ENCODE results near the gene AGBL5.
A peak's percentile ranks its signal among the peaks of the same experiment; 100 is the strongest.

Gene AGBL5

DNA sequence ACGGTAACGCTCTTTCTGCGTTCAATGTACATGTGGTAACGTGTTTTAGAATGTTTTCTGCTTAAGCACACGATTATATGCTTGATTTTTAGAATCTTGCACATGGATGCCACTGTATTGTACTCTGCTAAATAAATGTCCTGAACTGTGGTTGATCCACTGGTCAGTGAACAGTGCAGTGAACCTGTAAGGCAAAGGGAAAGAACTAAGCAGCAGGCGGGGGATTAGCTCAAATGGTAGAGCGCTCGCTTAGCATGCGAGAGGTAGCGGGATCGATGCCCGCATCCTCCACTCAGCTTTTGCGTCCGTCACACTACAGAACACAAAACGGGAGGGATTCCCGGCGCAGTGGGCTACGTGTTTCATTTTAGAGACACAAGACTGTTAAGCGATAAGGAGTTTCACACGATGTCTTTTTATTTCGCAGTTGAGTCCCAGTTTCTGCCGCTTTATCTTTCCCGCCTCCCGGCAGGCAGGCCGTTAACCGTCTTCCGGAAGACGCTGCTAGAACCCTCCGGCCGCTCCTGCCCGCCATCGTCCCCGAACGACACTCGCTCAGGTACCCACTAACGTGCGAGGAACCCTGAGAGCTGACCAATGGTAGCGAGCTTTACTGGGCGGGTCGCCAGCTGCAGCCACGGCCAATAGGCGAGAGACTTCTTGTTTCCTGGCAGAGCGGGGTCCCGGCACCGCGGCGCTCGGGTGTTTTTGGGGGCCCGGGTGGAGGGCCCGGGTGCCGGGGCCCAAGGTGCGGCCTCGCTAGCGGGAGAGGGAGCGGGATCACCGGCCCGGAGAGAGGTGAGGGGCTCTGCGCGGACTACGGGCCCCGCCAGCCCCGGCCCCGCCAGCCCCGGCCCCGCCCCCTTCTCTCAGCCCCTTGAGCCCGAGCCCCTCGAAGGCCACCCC is at the start of gene AGBL5 (continued):
- TF ChIP-seq TSHZ1 (tag by site-specific recombination; IDR thresholded peaks at IDR 0.05; ENCODE audit: borderline replicate concordance) (0 out of 2 replicates have a peak, but pooled peaks have one; percentile 19), ZBTB48 (tag by site-specific recombination; IDR thresholded peaks at IDR 0.05) (peak; percentile 84), PRDM4 (tag by site-specific recombination; IDR thresholded peaks at IDR 0.05) (0 out of 2 replicates have a peak, but pooled peaks have one; percentile 9), ZNF629 (tag by site-specific recombination; IDR thresholded peaks at IDR 0.05) (peak; percentile 71), ZNF248 (tag by site-specific recombination; IDR thresholded peaks at IDR 0.05) (no peak), ZNF658 (tag by site-specific recombination; IDR thresholded peaks at IDR 0.05) (no peak), ZNF324 (tag by site-specific recombination; IDR thresholded peaks at IDR 0.05) (peak; percentile 26; the same call in 1 of the 2 replicates), GLIS1 (tag by site-specific recombination; IDR thresholded peaks at IDR 0.05) (no peak), ZBTB20 (tag by site-specific recombination; IDR thresholded peaks at IDR 0.05) (peak; percentile 69; the same call in 1 of the 2 replicates), MZF1 (tag by site-specific recombination; IDR thresholded peaks at IDR 0.05; ENCODE audit: borderline replicate concordance) (peak; percentile 66; the same call in 1 of the 2 replicates), ZSCAN30 (tag by site-specific recombination; IDR thresholded peaks at IDR 0.05) (peak; percentile 63), PRDM10 (tag by site-specific recombination; IDR thresholded peaks at IDR 0.05) (peak; percentile 24), SCRT2 (tag by site-specific recombination; IDR thresholded peaks at IDR 0.05) (peak; percentile 38), PBX3 (CRISPR knock-in tag; IDR thresholded peaks at IDR 0.05) (peak; percentile 26), ZNF600 (tag by site-specific recombination; IDR thresholded peaks at IDR 0.05) (peak; percentile 94), ZNF626 (tag by site-specific recombination; IDR thresholded peaks at IDR 0.05) (no peak), ZNF843 (tag by site-specific recombination; IDR thresholded peaks at IDR 0.05) (no peak), ZNF311 (tag by site-specific recombination; IDR thresholded peaks at IDR 0.05; ENCODE audit: borderline replicate concordance) (no peak), ZFP37 (tag by site-specific recombination; IDR thresholded peaks at IDR 0.05) (peak; percentile 88), HIC1 (tag by site-specific recombination; IDR thresholded peaks at IDR 0.05) (peak; percentile 67; the same call in 1 of the 2 replicates), OVOL3 (tag by site-specific recombination; IDR thresholded peaks at IDR 0.05) (peak; percentile 58; the same call in 1 of the 2 replicates)
- TF ChIP-seq, protein P1, sequence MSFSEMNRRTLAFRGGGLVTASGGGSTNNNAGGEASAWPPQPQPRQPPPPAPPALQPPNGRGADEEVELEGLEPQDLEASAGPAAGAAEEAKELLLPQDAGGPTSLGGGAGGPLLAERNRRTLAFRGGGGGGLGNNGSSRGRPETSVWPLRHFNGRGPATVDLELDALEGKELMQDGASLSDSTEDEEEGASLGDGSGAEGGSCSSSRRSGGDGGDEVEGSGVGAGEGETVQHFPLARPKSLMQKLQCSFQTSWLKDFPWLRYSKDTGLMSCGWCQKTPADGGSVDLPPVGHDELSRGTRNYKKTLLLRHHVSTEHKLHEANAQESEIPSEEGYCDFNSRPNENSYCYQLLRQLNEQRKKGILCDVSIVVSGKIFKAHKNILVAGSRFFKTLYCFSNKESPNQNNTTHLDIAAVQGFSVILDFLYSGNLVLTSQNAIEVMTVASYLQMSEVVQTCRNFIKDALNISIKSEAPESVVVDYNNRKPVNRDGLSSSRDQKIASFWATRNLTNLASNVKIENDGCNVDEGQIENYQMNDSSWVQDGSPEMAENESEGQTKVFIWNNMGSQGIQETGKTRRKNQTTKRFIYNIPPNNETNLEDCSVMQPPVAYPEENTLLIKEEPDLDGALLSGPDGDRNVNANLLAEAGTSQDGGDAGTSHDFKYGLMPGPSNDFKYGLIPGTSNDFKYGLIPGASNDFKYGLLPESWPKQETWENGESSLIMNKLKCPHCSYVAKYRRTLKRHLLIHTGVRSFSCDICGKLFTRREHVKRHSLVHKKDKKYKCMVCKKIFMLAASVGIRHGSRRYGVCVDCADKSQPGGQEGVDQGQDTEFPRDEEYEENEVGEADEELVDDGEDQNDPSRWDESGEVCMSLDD (tag by site-specific recombination; IDR thresholded peaks at IDR 0.05) = peak; percentile 99

Measured in HEK293 (cell line).